Heart left ventricle (tissue), 13 donors: ENCODE measurements around the gene C15orf40.

Experiments used
- CTCF ChIP-seq, 12 donors: fragments of 200-600 bp; sonication (generic) in 4 of 12; IDR thresholded peaks; one replicate each; pipeline versions ENCODE4 v1.5.0 to v1.8.0; 2018 to 2022; ENCODE audit warnings: antibody characterized with exemption in 12 of 12, mild to moderate bottlenecking in 5 of 12
- POLR2A ChIP-seq, 2 donors: fragments of 450-650 bp; IDR thresholded peaks; one replicate each; pipeline ENCODE4 v1.6.1; 2017; ENCODE audit warnings: antibody characterized with exemption in 2 of 2, mild to moderate bottlenecking in 2 of 2, moderate library complexity in 2 of 2
- donor health status: ischemic (EF 13 %, LVEDD 7.1; RV severe dilation, severe dysfunction).
- donor health status: DM: no; HTN: yes; CAD: no.
- donor health status: DM: no; HTN: no; CAD: no.
- donor health status: ischemic (EF 25% LVEDD 6.9; RV normal size, moderate dysfunction).
- donor health status: ischemic (EF 25% LVEDD 5.7; RV mildly dilated, moderate dysfunction).
- donor health status: ischemic (EF 35%, LVEDD 5.7; RV mildly dilated, moderate dysfunction).
- donor health status: nonischemic (EF 11% LVEDD 7.7; RV severe dilation, severe dysfunction).
- donor health status: DM: yes; HTN: yes; CAD: no.
- donor health status: PGD.
- donor health status: ischemic (EF 29% LVEDD 5.4; RV normal size, mild dysfunction).
- donor health status: nonischemic (EF 23%, LVEDD 6.1; RV moderate dilation, normal function).

GRCh38 chr15:82980981-82981380 is 30.5 kb downstream of the C15orf40 start:
- no peak for TF ChIP-seq CTCF (IDR thresholded peaks at IDR 0.05)
- no peak for TF ChIP-seq POLR2A (IDR thresholded peaks at IDR 0.05)
